C4-2B (cell line): ENCODE data around the gene SEPTIN12.

Experiments used
- H3K27ac ChIP-seq: fragments of 450-650 bp; 2 replicates; pipeline ENCODE4 v1.5.1; 2017
- CTCF ChIP-seq: fragments of 450-650 bp; conservative IDR thresholded peaks from 2 replicates; pipeline ENCODE4 v1.5.1; 2017; ENCODE audit warnings: mild to moderate bottlenecking
- ZFX ChIP-seq: fragments of 450-650 bp; IDR thresholded peaks from 2 replicates; pipeline ENCODE4 v1.6.1; 2017

Gene SEPTIN12

GRCh38 chr16:4749700-4750257, 38.4 kb downstream of the SEPTIN12 start:
- no peak overlapping the region for H3K27ac ChIP-seq
- no peak for TF ChIP-seq CTCF
- no peak for TF ChIP-seq ZFX

- TF ChIP-seq ZFX (no peak), CTCF (no peak)
- H3K27ac ChIP-seq: no peak overlapping the region
Measured at GRCh38 chr16:4748682-4749411, 39.3 kb downstream of the SEPTIN12 start.

- no peak for TF ChIP-seq CTCF
- no peak for TF ChIP-seq ZFX
- no peak overlapping the region for H3K27ac ChIP-seq
Measured at GRCh38 chr16:4747906-4748681, 40.1 kb downstream of the SEPTIN12 start.

GRCh38 chr16:4746991-4747574, 41.1 kb downstream of the SEPTIN12 start:
- H3K27ac ChIP-seq: no peak overlapping the region
- TF ChIP-seq ZFX (no peak), CTCF (no peak)

- no peak for TF ChIP-seq ZFX
- TF ChIP-seq CTCF: no peak
- no peak overlapping the region for H3K27ac ChIP-seq
Measured at GRCh38 chr16:4746215-4746614, 41.9 kb downstream of the SEPTIN12 start.

GRCh38 chr16:4745274-4745569, 42.9 kb downstream of the SEPTIN12 start:
- TF ChIP-seq ZFX: no peak
- no peak for TF ChIP-seq CTCF
- no peak overlapping the region for H3K27ac ChIP-seq

GRCh38 chr16:4744555-4745273, 43.4 kb downstream of the SEPTIN12 start:
- TF ChIP-seq CTCF (no peak), ZFX (no peak)
- no peak overlapping the region for H3K27ac ChIP-seq
